Right ventricle myocardium superior (tissue), 1 donor: ENCODE data around the gene WRNIP1. TPM values are rescaled to one million over a fixed set of nuclear protein-coding genes. Genes with fewer than 3 reads are reported as not detected.
"Not testable (repeated sequence)": the region's sequence is repeated elsewhere in the genome, so short reads cannot be mapped to it uniquely, and the experiment has no call there.

ENCODE experiments used
- ATAC-seq: fragments of 200-7000 bp; cut with Tn5 transposase; one replicate; pipeline ENCODE4 v1.9.1; 2020; ENCODE audit warnings: mild to moderate bottlenecking; ENCODE audit not compliant: poor library complexity
- DNase-seq: peaks from one replicate; pipeline ENCODE4 v3.0.0-alpha.2; 2020
- intact Hi-C: fragments of 100-400 bp; cut with DNase I; formaldehyde crosslinking; loops from one replicate; pipeline ENCODE4 v1.11.2; 2022
- total RNA-seq: library from RNA; stranded (reverse); fragmentation: NEBNext Ultra II Directional; extraction: Animal tissue kit (Norgen Biotek cat#: 25700); gene quantifications from one replicate; pipeline ENCODE4 v1.2.1, GENCODE V29; 2021
- donor health status: DM: no; HTN: yes; CAD: no; lungs with severe emphysema.

WRNIP1 gene
- total RNA-seq, 1 donor from 2014 or later: 39.8 TPM

- no peak for DNase-seq
- ATAC-seq: no peak
- intact Hi-C loops: no loop called here
Measured at GRCh38 chr6:2797564-2798031, 32.4 kb downstream of the WRNIP1 start.

GRCh38 chr6:2798586-2799134 lies 33.5 kb downstream of the WRNIP1 start:
- DNase-seq (no peak), ATAC-seq (no peak)
- intact Hi-C loops: no loop called here

GRCh38 chr6:2799936-2800527 lies 34.8 kb downstream of the WRNIP1 start:
- ATAC-seq (peak; percentile 36), DNase-seq (no peak)
- intact Hi-C loops: no loop called here

GRCh38 chr6:2800552-2801316 lies 35.5 kb downstream of the WRNIP1 start:
- intact Hi-C loops: no loop called here
- no peak for ATAC-seq
- DNase-seq: no peak

- ATAC-seq, intact Hi-C loops, DNase-seq: not testable (repeated sequence)
Measured at GRCh38 chr6:2801687-2802086, 36.5 kb downstream of the WRNIP1 start.

GRCh38 chr6:2802521-2803060 lies 37.4 kb downstream of the WRNIP1 start:
- ATAC-seq (no peak), DNase-seq (no peak)
- intact Hi-C loops: no loop called here

GRCh38 chr6:2803731-2804429 lies 38.7 kb downstream of the WRNIP1 start:
- intact Hi-C loops: no loop called here
- DNase-seq: no peak
- ATAC-seq: no peak

- intact Hi-C loops: no loop called here
- DNase-seq (no peak), ATAC-seq (no peak)
Measured at GRCh38 chr6:2804516-2804915, 39.3 kb downstream of the WRNIP1 start.

- intact Hi-C loops: no loop called here
- DNase-seq (no peak), ATAC-seq (no peak)
Measured at GRCh38 chr6:2805031-2805430, 39.8 kb downstream of the WRNIP1 start.

GRCh38 chr6:2806644-2807043 lies 41.5 kb downstream of the WRNIP1 start:
- intact Hi-C loops: no loop called here
- DNase-seq (no peak), ATAC-seq (no peak)

GRCh38 chr6:2807342-2808090 lies 42.3 kb downstream of the WRNIP1 start:
- DNase-seq (no peak), ATAC-seq (no peak)
- intact Hi-C loops: no loop called here

GRCh38 chr6:2809015-2809414 lies 43.8 kb downstream of the WRNIP1 start:
- no peak for ATAC-seq

GRCh38 chr6:2810092-2810671 lies 45.0 kb downstream of the WRNIP1 start:
- peak; percentile 29 for ATAC-seq
- intact Hi-C loops: no loop called here
- DNase-seq: no peak

More at GRCh38 chr6:2809015-2809414, 43.8 kb downstream of the WRNIP1 start:
- intact Hi-C loops: no loop called here
- no peak for DNase-seq

- DNase-seq (no peak), ATAC-seq (no peak)
- intact Hi-C loops: no loop called here
Measured at GRCh38 chr6:2812695-2813094, 47.5 kb downstream of the WRNIP1 start.

- intact Hi-C loops: no loop called here
- no peak for DNase-seq
- ATAC-seq: no peak
Measured at GRCh38 chr6:2816158-2816557, 51.0 kb downstream of the WRNIP1 start.

GRCh38 chr6:2817903-2818443 lies 52.8 kb downstream of the WRNIP1 start:
- ATAC-seq: peak; percentile 77
- intact Hi-C loops: no loop called here
- DNase-seq: no peak

GRCh38 chr6:2818593-2818992 lies 53.4 kb downstream of the WRNIP1 start:
- ATAC-seq: peak; percentile 53
- DNase-seq: no peak

GRCh38 chr6:2819115-2819514 lies 53.9 kb downstream of the WRNIP1 start:
- ATAC-seq: peak; percentile 38
- no peak for DNase-seq
- intact Hi-C loops: no loop called here

More at GRCh38 chr6:2818593-2818992, 53.4 kb downstream of the WRNIP1 start:
- intact Hi-C loops: no loop called here
